Vagina (tissue), 2 donors: ENCODE results near the gene CRADD.

Experiments used
- POLR2A ChIP-seq, 2 donors: fragments of 450-650 bp; IDR thresholded peaks; one replicate each; pipeline ENCODE4 v1.6.1; 2017; ENCODE audit warnings: antibody characterized with exemption in 2 of 2, mild to moderate bottlenecking in 2 of 2, moderate library complexity in 2 of 2
- POLR2AphosphoS5 ChIP-seq, 2 donors: sonication (generic); formaldehyde crosslinking; IDR thresholded peaks; one replicate each; pipeline ENCODE4 v1.9.0; 2017; ENCODE audit warnings: antibody characterized with exemption in 2 of 2, mild to moderate bottlenecking in 2 of 2, low read depth in 1 of 2; ENCODE audit not compliant: insufficient read depth in 1 of 2
- TF ChIP-seq, protein P1 (sequence below), 3 experiments: fragments of 450-650 bp in 2 of 3; fragments of 200-600 bp in 1 of 3; sonication (generic) in 1 of 3; IDR thresholded peaks; one replicate each; pipeline ENCODE4 v1.5.1; 2017 to 2019; ENCODE audit warnings: antibody characterized with exemption in 3 of 3, mild to moderate bottlenecking in 2 of 3, moderate library complexity in 2 of 3

DNA sequence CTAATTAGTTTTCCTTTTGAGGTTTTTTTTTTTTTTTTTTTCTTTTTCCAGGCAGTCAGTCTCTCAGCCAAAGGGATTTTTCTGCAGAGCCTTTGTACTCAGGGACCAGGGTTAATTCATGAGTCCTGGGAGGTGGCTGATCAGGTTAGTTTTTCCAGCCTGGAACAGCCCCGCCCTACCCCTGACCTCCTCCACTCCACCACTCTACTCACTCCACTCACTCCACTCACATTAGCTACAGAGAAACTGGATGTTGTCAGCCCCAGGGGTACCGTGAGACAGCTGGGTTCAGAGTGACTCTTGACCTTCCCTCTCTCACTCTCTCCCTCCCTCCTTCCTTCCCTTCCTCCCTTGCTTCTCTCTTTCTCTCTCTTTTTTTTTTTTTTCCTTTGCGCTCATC, 161.0 kb downstream of the CRADD start:
- TF ChIP-seq, protein P1, sequence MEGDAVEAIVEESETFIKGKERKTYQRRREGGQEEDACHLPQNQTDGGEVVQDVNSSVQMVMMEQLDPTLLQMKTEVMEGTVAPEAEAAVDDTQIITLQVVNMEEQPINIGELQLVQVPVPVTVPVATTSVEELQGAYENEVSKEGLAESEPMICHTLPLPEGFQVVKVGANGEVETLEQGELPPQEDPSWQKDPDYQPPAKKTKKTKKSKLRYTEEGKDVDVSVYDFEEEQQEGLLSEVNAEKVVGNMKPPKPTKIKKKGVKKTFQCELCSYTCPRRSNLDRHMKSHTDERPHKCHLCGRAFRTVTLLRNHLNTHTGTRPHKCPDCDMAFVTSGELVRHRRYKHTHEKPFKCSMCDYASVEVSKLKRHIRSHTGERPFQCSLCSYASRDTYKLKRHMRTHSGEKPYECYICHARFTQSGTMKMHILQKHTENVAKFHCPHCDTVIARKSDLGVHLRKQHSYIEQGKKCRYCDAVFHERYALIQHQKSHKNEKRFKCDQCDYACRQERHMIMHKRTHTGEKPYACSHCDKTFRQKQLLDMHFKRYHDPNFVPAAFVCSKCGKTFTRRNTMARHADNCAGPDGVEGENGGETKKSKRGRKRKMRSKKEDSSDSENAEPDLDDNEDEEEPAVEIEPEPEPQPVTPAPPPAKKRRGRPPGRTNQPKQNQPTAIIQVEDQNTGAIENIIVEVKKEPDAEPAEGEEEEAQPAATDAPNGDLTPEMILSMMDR (IDR thresholded peaks at IDR 0.05): no peak
- TF ChIP-seq POLR2A (IDR thresholded peaks at IDR 0.05) (no peak), POLR2AphosphoS5 (IDR thresholded peaks at IDR 0.05; ENCODE audit: insufficient read depth in 1 of 2, low read depth in 1 of 2) (no peak)
